Neural progenitor cell (in vitro differentiated cells): ENCODE data around the gene HIPK2. TPM values are rescaled to one million over a fixed set of nuclear protein-coding genes. Genes with fewer than 3 reads are reported as not detected.

Experiments
- DNase-seq: peaks from one replicate; pipeline ENCODE4 v3.0.0-alpha.2; 2016; ENCODE audit warnings: low spot score
- H2AFZ ChIP-seq: fragments of 200-600 bp; sonication (generic); replicated peaks from 2 replicates; pipeline ENCODE4 v1.6.1; 2016; ENCODE audit warnings: antibody characterized with exemption
- H3F3A ChIP-seq: fragments of 200-600 bp; sonication (generic); 2 replicates; pipeline ENCODE4 v1.6.1; 2016; ENCODE audit warnings: antibody characterized with exemption, low read depth
- H3K27ac ChIP-seq: fragments of 200-600 bp; sonication (generic); 2 replicates; pipeline ENCODE4 v1.5.1; 2016; ENCODE audit warnings: mild to moderate bottlenecking
- H3K27me3 ChIP-seq: fragments of 200-600 bp; sonication (generic); 2 replicates; pipeline ENCODE4 v1.6.1; 2016; ENCODE audit warnings: mild to moderate bottlenecking, moderate library complexity
- H3K36me3 ChIP-seq: fragments of 200-600 bp; sonication (generic); 2 replicates; pipeline ENCODE4 v1.5.1; 2016
- H3K4me1 ChIP-seq: fragments of 200-600 bp; sonication (generic); 2 replicates; pipeline ENCODE4 v1.6.1; 2016; ENCODE audit warnings: mixed run types
- H3K4me2 ChIP-seq: fragments of 200-600 bp; sonication (generic); 2 replicates; pipeline ENCODE4 v1.6.1; 2016
- H3K4me3 ChIP-seq: fragments of 200-600 bp; sonication (generic); 2 replicates; pipeline ENCODE4 v1.5.1; 2016
- H3K79me2 ChIP-seq: fragments of 200-600 bp; sonication (generic); 2 replicates; pipeline ENCODE4 v1.6.1; 2016; ENCODE audit warnings: low read depth
- H3K9ac ChIP-seq: fragments of 200-600 bp; sonication (generic); 2 replicates; pipeline ENCODE4 v1.6.1; 2016
- H3K9me3 ChIP-seq: fragments of 200-600 bp; sonication (generic); 2 replicates; pipeline ENCODE4 v1.5.1; 2016; ENCODE audit warnings: low read depth
- H4K20me1 ChIP-seq: fragments of 200-600 bp; sonication (generic); 2 replicates; pipeline ENCODE4 v1.6.1; 2016; ENCODE audit warnings: low read depth
- H3K27ac Mint-ChIP-seq: 3 replicates; pipeline ENCODE4 v1.8.0; 2021; ENCODE audit warnings: mixed read lengths
- H3K27me3 Mint-ChIP-seq: 2 replicates; pipeline ENCODE4 v1.8.0; 2022; ENCODE audit warnings: low read depth, mild to moderate bottlenecking, inconsistent platforms, moderate library complexity, mixed read lengths; ENCODE audit not compliant: insufficient read depth
- H3K36me3 Mint-ChIP-seq: 3 replicates; pipeline ENCODE4 v1.8.0; 2021; ENCODE audit warnings: mixed read lengths
- H3K4me1 Mint-ChIP-seq: 3 replicates; pipeline ENCODE4 v1.8.0; 2021; ENCODE audit warnings: mixed read lengths
- H3K4me3 Mint-ChIP-seq: 3 replicates; pipeline ENCODE4 v1.8.0; 2021; ENCODE audit warnings: mild to moderate bottlenecking, moderate library complexity, mixed read lengths
- H3K9me3 Mint-ChIP-seq: 3 replicates; pipeline ENCODE4 v1.8.0; 2020; ENCODE audit warnings: mixed read lengths
- CTCF ChIP-seq: fragments of 200-600 bp; sonication (generic); IDR thresholded peaks from 2 replicates; pipeline ENCODE4 v1.5.1; 2017; ENCODE audit warnings: antibody characterized with exemption, mild to moderate bottlenecking
- EZH2 ChIP-seq: fragments of 200-600 bp; sonication (generic); IDR thresholded peaks from 2 replicates; pipeline ENCODE4 v1.6.1; 2017; ENCODE audit warnings: antibody characterized with exemption, mild to moderate bottlenecking, moderate library complexity
- EZH2phosphoT487 ChIP-seq: fragments of 200-600 bp; sonication (generic); IDR thresholded peaks from 2 replicates; pipeline ENCODE4 v1.6.1; 2017; ENCODE audit warnings: antibody characterized with exemption
- total RNA-seq: library from RNA; depleted of rRNA; stranded (reverse); fragments of >200 nt; gene quantifications from 2 replicates; pipeline ENCODE4 v1.2.3, GENCODE V29; 2015; ENCODE audit warnings: low replicate concordance

Gene HIPK2
- total RNA-seq, 1 donor from 2014 or later = 12.8 TPM

- Histone ChIP-seq H3F3A (peaks cover 10% of the 10 kb centered on the region), H3K4me3 (no peak overlapping the region), H3K9ac (no peak overlapping the region), H3K4me2 (no peak overlapping the region), H3K79me2 (no peaks in the 10 kb centered on the region), H3K9me3 (no peaks in the 10 kb centered on the region), H3K27ac (no peak overlapping the region), H3K36me3 (peaks cover 8% of the 10 kb centered on the region), H3K27me3 (no peaks in the 10 kb centered on the region), H4K20me1 (peaks cover 5% of the 10 kb centered on the region), H3K4me1 (peaks cover 17% of the 10 kb centered on the region), H2AFZ (no peak overlapping the region)
- H3K4me1 Mint-ChIP-seq = peaks cover 12% of the 10 kb centered on the region
- H3K9me3 Mint-ChIP-seq = no peaks in the 10 kb centered on the region
- peaks cover 36% of the 10 kb centered on the region for H3K36me3 Mint-ChIP-seq
- DNase-seq = no peak
- TF ChIP-seq CTCF = no peak
- TF ChIP-seq EZH2phosphoT487 = no peak
- no peak for TF ChIP-seq EZH2
- H3K4me3 Mint-ChIP-seq = no peak overlapping the region
- no peaks in the 10 kb centered on the region for H3K27me3 Mint-ChIP-seq
- H3K27ac Mint-ChIP-seq = no peak overlapping the region
These were observed 167.2 kb downstream of the HIPK2 start for GRCh38 chr7:139610595-139610994.

- H3K27ac Mint-ChIP-seq = no peak overlapping the region
- no peaks in the 10 kb centered on the region for H3K4me1 Mint-ChIP-seq
- no peak for DNase-seq
- H3K27me3 ChIP-seq = no peaks in the 10 kb centered on the region
- no peak overlapping the region for H3K9ac ChIP-seq
- no peaks in the 10 kb centered on the region for H3K9me3 ChIP-seq
- H4K20me1 ChIP-seq = no peaks in the 10 kb centered on the region
- H3K4me3 Mint-ChIP-seq = no peak overlapping the region
- H3K4me3 ChIP-seq = no peak overlapping the region
- peaks cover 3% of the 10 kb centered on the region for H3F3A ChIP-seq
- no peaks in the 10 kb centered on the region for H3K79me2 ChIP-seq
- peaks cover 16% of the 10 kb centered on the region for H3K36me3 Mint-ChIP-seq
- no peak for TF ChIP-seq EZH2
- no peak for TF ChIP-seq EZH2phosphoT487
- no peak for TF ChIP-seq CTCF
- H3K9me3 Mint-ChIP-seq = no peaks in the 10 kb centered on the region
- H3K36me3 ChIP-seq = peaks cover 11% of the 10 kb centered on the region
- H3K4me1 ChIP-seq = no peaks in the 10 kb centered on the region
- H3K4me2 ChIP-seq = no peak overlapping the region
- no peaks in the 10 kb centered on the region for H3K27me3 Mint-ChIP-seq
- H2AFZ ChIP-seq = no peak overlapping the region
- H3K27ac ChIP-seq = no peak overlapping the region
These were observed 173.9 kb downstream of the HIPK2 start for GRCh38 chr7:139603896-139604295.

- Histone ChIP-seq H3K27ac (no peak overlapping the region), H3K9ac (no peak overlapping the region), H3K4me1 (no peaks in the 10 kb centered on the region), H3K36me3 (peaks cover 11% of the 10 kb centered on the region), H3K27me3 (no peaks in the 10 kb centered on the region), H3F3A (peaks cover 3% of the 10 kb centered on the region), H3K4me3 (no peak overlapping the region), H3K79me2 (no peaks in the 10 kb centered on the region), H3K4me2 (no peak overlapping the region), H2AFZ (no peak overlapping the region), H4K20me1 (no peaks in the 10 kb centered on the region), H3K9me3 (no peaks in the 10 kb centered on the region)
- Mint-ChIP-seq H3K36me3 (peaks cover 16% of the 10 kb centered on the region), H3K27ac (no peak overlapping the region), H3K9me3 (no peaks in the 10 kb centered on the region), H3K4me1 (no peaks in the 10 kb centered on the region), H3K4me3 (no peak overlapping the region), H3K27me3 (no peaks in the 10 kb centered on the region)
- DNase-seq = no peak
- TF ChIP-seq EZH2phosphoT487 = no peak
- TF ChIP-seq EZH2 = no peak
- TF ChIP-seq CTCF = no peak
These were observed 174.5 kb downstream of the HIPK2 start for GRCh38 chr7:139603282-139603681.
